OCI-LY3 (cell line): Measurements from ENCODE around the gene ZHX3.

Experiments
- CTCF ChIP-seq: fragments of 200-600, 300-600 bp; sonication (generic); IDR thresholded peaks from 2 replicates; pipeline ENCODE4 v1.5.1; 2014; ENCODE audit warnings: antibody characterized with exemption, low read length, low read depth
- EZH2phosphoT487 ChIP-seq: fragments of 200-600 bp; shearing (Covaris generic); IDR thresholded peaks from 2 replicates; pipeline ENCODE4 v1.6.1; 2018; ENCODE audit warnings: antibody characterized with exemption, mixed run types, low read depth

- no peak for TF ChIP-seq CTCF
- no peak for TF ChIP-seq EZH2phosphoT487
These were observed 99.1 kb downstream of the ZHX3 start for GRCh38 chr20:41218466-41218865.
